ENCODE data around the gene TLN1. TPM values are rescaled to one million over a fixed set of nuclear protein-coding genes. Genes with fewer than 3 reads are reported as not detected.

TLN1 gene
- total and polyA plus RNA-seq, 2 donors (not counting 1 experiment from before 2014, with no cell fraction given) = 102 to 280 TPM

GRCh38 chr9:35688558-35689541, 43.1 kb downstream of the TLN1 start:
- WGBS (ENCODE audit: insufficient coverage) = 85% methylated on average over 9 of the region's 12 CpGs

More at GRCh38 chr9:35688558-35689541, 43.1 kb downstream of the TLN1 start:
- Histone ChIP-seq H3K4me1 (ENCODE audit: control insufficient read depth in 2 of 2, insufficient read depth in 2 of 2, low read length in 2 of 2) (peaks cover 3 to 17% of the 10 kb centered on the region in 2 donors), H3K9ac (ENCODE audit: low read length) (no peak overlapping the region), H3K27ac (ENCODE audit: low read length in 2 of 2) (no peak overlapping the region), H3K9me3 (ENCODE audit: control extremely low read depth in 1 of 3, control insufficient read depth in 2 of 3, insufficient read depth in 1 of 3, low read length in 2 of 3) (no peaks in the 10 kb centered on the region), H4K20me1 (ENCODE audit: control insufficient read depth, insufficient read depth, low read length, poor library complexity, severe bottlenecking) (no peaks in the 10 kb centered on the region), H3K79me2 (ENCODE audit: control insufficient read depth, insufficient read depth, low read length) (no peaks in the 10 kb centered on the region), H3K27me3 (replicated peaks in 1 of 4; ENCODE audit: control extremely low read depth in 1 of 4, control insufficient read depth in 3 of 4, insufficient read depth in 4 of 4, low read length in 3 of 4) (no peaks in the 10 kb centered on the region), H3K4me2 (replicated peaks; ENCODE audit: low read depth, low read length, poor library complexity, severe bottlenecking) (peak overlapping the region; percentile 15), H2AFZ (ENCODE audit: insufficient read depth, low read depth, low read length, poor library complexity, severe bottlenecking) (no peak overlapping the region), H3K4me3 (ENCODE audit: control extremely low read depth in 1 of 5, extremely low read depth in 1 of 5, insufficient read depth in 1 of 5, low read depth in 2 of 5, low read length in 4 of 5) (no peak overlapping the region), H3K36me3 (replicated peaks in 1 of 2; ENCODE audit: control extremely low read depth in 1 of 2, control insufficient read depth in 1 of 2, extremely low read depth in 1 of 2, insufficient read depth in 2 of 2, low read length in 1 of 2) (no peaks in the 10 kb centered on the region)
- H3K9me3 Mint-ChIP-seq (ENCODE audit: insufficient read depth) = no peaks in the 10 kb centered on the region
- CTCF ChIA-PET = interaction anchor here (0.6 to 7.6 kb wide), 9 partner anchors 6 to 48 kb away, joined by 3 to 82 read pairs (median 3); partner anchors contain the start of genes CREB3 and TLN1
- intact Hi-C loops (cut with micrococcal nuclease) = no loop called here
- peaks cover 11% of the 10 kb centered on the region for H3K4me1 Mint-ChIP-seq
- POLR2A ChIA-PET = interaction anchor here (1.4 kb wide), 1 partner anchor 16 kb away, joined by 3 read pairs; the partner anchor contains the start of gene CA9
- TF ChIP-seq CTCF (IDR thresholded peaks at IDR 0.05) (no peak), EZH2 (IDR thresholded peaks at IDR 0.05; ENCODE audit: borderline replicate concordance, insufficient read depth, low read depth, low read length, poor library complexity, severe bottlenecking) (no peak)
- H3K27ac Mint-ChIP-seq = peak overlapping the region; percentile 72
- ATAC-seq (ENCODE audit: low read depth) = no peak
- peak overlapping the region; percentile 72 for H3K4me3 Mint-ChIP-seq
- no peak for DNase-seq
- no peaks in the 10 kb centered on the region for H3K27me3 Mint-ChIP-seq
